Measurements from ENCODE around the gene LGI1.

Gene LGI1

DNA sequence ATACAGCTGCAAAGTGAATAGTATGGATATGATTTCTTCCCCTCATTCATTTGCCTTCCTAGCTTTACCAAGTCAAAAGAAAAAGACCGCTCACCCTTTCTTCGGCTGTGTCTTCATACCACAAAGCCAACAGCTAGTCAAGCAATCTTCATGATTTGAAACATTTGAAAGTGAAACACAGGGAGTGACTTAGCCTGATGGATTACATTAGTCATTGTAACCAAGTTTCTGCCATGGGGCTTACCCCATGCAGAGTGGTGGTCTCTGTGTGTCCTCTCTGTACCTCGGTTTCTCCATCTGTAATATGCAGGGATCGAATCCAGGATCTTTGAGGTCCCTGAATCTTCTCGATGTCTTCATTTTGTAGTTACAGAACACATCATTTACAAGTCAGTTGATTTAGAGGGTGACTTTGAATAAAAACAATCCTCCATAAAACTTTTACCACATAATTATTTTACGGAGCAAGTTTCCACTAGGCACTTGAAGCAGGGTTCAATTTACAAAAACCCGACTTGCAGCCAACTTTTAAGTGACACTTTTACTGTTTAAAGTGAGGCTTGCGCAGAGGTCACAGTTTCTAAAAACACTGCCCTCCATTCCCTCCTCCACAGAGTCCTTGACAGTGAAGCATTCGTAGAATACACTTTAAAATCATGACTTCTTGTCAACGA lies 2.2 kb upstream of the LGI1 start:
- DNase-seq (ENCODE audit: low read depth): no peak

DNA sequence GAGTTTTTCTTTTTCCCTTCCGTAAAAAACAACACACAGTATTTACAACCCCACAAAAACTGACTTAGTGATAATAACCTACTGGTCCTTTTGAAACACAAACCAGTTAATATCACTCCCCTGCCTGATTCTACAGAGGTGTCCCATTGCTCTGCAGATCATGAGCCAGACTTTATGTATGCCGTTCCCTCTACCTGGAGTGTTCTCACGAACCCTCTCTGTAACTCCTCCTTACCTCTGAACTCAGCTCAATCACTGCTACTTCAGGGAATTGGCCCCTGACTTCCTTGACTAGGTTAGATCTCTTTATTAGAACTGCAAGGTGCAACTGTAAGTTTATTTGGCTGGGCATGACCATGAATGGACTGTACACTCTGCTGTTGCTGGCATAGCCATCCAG lies 1.6 kb upstream of the LGI1 start:
- no peak for DNase-seq (ENCODE audit: low read depth)

DNA sequence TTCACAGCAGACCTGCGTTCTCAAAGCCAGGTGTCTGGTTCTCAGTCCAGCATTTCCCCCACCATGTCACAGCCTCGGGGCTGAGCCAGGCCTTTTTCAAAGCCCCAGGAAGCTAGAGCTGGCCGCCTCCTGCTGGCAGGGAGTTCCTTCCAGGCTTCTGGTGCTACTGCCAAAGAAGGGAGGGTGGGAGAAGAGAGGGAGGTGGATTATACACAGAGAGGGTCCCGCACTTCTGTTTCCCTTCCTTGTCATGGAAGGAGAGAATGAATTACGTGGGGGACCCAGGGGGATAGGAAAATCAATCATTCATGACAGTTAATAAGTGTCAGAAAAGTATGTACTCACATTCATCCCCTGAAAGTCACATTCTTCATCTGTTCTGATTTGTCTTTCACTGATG lies 600 bp upstream of the LGI1 start:
- DNase-seq (ENCODE audit: low read depth): no peak

DNA sequence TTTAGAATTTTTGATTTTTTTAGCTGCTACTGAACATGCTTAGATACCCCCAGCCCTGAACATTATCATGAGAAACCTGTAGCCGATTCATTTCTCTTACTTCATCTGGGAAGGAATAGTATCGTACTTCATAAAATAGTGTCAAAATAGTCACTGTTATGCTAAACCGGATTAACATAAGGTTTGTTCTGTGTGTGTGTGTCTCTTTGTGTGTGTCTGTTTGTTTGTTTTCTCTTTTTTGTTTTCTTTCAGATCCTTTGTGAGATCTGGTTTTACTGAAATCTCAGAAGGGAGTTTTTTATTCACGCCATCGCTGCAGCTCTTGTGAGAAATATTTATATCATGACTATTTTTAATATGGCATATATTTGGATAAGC lies 761 bp downstream of the LGI1 start:
- no peak for DNase-seq (ENCODE audit: low read depth)

DNA sequence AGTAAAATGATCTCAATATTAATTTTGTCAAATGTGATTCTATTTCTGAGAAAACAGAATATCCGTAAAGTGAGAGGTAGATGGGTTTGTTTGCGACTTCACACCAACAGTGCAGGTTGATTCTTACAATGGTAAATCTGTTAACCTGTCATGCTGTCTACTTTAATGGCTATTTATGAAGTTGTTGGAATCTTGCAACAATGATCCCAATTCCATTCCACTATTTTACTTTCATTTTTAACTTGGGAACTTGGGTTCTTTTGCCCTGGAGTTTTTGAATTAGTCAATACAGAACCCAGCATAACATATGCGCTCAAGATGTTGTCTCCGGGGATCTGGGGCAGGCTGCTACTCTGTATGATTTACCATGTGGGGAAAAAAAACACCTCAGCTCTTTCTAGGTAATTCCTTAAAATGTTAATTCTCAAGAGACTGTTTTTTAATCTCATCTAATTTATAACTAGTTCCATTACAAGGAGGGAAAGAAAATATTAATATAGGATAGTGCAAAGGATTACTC lies 1.2 kb downstream of the LGI1 start:
- no peak for DNase-seq (ENCODE audit: low read depth)

DNA sequence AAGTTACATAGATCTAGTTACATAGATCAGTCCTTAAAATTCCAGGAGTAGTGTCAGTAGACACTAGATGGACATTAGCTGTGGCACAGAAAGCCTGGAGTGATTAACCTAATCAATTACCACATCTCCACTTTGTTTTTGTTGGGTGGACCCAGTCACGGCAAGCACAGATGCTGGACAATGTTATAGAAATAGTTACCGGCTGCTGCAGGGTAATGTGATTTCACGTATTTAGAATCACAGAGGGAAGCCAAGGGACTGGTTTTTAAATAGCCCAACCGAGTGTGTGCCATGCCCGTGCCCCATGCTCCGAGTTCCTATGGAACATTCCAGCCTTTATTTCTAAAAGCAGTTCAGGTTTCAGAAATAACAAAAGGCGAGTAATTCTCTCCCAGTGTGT lies 2.8 kb downstream of the LGI1 start:
- no peak for DNase-seq (ENCODE audit: low read depth)

DNA sequence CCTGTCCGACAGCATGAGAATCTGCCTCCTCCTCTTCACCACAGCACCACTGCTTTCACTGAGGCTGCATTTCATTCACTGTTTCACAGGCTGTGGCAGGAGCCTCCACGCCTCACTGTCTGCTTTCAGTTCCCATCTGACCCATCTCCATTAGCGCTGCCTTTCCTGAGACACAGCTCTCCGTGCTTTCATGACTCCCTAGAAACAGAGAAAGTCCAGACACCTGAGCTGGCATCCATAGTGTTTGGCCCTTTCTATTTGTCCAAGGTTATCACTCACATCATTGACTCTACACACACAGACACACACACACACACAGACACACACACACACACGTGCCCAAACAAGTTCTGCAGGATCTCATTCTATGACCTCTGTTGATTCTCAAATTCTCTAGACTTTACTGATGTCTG lies 5.2 kb downstream of the LGI1 start:
- no peak for DNase-seq (ENCODE audit: low read depth)

DNA sequence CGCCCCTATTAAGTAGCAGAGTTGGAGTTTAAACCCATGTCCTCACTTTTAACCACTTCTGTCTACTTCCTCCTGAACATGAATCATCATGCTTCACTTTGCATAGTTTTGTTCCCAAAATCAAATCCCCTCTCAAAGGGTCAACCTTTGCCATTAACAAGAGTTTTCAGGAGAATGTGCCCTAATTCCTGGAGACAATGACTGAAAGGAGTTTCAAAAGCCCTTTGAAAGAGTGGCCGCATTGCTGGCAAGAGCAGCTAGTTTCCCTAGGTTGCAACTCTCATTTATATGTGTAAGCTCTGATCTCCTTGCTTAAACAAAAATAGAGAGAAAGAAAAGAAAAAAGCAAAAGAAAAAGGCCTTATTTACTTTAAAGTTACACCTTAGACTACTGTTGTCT lies 9.2 kb downstream of the LGI1 start:
- no peak for DNase-seq (ENCODE audit: low read depth)

DNA sequence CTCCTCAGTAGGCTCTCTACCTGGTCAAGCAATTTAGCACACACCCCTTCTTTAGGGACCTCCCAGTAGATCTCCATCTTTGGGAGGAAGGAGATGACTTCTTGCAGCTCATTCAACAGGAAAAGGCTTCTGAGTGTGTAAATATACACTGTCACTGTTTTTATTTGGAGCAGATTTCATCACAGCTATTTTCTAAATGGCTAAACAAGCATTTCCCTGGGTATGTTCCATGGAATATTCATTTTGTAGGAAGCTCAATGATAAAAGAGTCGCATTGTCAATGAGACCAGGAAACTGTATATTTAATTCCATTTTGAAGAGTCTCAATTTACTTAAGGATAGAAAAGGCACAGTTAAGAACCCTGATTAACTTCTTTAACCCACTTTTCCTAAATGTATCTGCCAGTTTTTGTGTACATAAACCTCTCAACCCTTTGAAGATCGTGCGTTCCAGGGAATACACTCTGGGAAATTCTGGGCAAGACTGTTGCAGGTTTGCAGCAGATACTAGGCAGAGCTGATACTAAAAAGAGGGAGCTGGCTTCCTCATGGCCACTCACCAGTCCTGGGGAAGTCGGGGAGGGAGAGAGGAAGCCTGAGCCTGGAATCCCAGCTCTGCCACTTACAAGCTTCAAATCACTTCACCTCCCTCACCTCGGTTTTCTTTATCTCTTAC lies 10.1 kb downstream of the LGI1 start:
- no peak for DNase-seq (ENCODE audit: low read depth)

DNA sequence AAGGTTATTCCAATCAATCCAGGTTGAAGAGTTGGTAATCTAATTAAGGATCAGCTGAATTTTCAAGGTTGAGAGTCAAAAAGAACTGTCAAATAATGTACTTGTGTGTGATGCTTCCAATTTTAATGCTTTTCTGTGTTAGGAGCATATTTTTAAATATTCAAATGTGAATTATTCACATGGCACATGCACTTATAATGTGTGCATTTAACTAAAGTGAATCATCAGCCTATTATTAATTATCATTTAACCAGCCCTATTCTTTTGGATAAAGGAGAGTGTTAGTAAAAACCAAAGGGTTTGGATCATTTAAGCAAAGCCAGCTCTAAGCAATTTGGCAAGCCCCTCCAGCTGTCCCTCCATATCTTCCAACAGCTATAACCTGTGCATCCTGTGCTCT lies 11.2 kb downstream of the LGI1 start:
- no peak for DNase-seq (ENCODE audit: low read depth)

DNA sequence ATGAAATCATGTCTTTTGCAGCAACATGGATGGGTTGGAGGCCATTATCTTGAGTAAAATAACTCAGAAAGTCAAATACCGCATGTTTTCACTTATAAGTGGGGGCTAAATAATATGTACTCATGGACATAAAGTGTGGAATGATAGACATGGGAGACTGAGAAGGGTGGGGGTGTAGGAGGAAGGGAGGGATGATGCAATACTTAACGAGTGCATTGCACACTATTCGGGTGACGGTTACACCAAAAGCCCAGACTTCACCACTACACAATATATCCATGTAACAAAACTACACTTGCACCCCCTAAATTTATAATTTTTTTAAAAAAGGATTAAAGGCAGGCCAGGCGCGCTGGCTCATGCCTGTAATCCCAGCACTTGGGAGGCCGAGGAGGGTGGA lies 13.6 kb downstream of the LGI1 start:
- no peak for DNase-seq (ENCODE audit: low read depth)

DNA sequence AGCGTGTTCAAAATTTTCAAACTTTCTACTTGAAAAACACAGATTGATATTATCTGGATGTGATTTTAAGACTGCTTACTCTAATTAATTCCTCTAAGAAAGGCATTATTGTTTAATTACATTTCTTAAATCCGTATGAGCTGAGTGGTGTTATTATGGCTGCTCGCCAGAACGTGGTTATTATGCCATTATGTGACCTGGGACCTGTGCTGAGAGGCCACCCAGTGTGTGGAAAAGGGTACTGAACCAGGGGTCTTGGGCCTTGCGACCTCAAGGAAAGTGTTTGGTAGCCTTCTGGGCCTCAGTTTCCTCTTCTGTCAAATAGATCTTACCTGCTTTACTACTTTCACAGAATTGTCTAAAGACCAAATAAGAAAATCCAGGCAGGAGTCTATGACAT lies 15.4 kb downstream of the LGI1 start:
- no peak for DNase-seq (ENCODE audit: low read depth)

DNA sequence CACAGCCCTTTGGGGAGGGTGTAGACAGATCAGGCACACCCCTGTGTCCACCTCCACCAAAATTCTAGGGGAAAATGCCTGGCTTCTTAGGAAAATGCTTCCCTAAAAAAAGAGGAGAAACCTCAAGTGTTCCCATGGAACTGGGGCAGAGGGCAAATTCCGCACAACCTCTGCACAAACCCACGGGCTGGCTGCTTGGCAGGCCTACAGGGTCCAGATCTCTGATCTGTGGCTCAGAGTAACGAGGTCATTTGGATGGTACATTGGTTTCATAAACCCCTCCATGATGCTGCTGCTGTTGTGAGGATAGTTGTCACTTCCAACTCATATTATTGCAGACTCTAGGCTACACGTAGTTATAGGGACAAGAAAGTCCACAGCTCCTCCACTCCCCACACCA lies 16.0 kb downstream of the LGI1 start:
- no peak for DNase-seq (ENCODE audit: low read depth)

DNA sequence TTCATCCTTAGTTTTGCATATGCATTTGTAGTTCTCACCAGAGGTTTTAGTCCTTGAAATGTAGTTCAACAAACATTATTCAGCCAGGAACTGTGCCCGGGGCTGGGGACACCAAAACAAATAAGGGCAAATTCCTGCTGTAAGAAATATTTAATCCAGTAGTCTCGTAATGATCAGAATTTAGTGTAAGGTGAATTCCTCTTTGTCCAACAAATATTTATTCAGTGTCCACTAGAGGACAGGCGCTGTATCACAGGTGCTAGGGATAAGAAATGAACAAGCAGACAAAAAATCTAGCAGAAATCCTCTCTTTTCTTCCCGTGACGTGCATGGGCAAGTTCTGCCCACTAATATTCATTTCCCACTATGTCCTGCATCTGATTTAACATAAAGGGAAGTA lies 17.6 kb downstream of the LGI1 start:
- DNase-seq (ENCODE audit: low read depth): no peak

DNA sequence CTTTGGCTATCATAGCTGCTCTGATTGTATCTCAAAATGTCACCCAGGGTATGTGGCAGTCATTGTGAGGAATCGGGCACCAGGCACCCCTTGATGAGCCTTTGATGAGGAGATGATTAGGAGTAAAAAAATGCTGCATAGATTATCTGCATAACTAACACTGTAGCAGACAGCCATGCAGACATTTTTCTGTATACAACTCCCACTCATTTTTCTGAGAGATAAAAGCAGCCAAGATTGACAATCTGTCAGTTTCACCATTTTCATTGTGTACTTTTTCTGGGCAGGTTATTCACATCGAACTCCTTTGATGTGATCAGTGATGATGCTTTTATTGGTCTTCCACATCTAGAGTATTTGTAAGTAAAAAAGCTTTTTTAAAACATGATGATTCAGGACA lies 19.4 kb downstream of the LGI1 start:
- DNase-seq (ENCODE audit: low read depth): no peak

DNA sequence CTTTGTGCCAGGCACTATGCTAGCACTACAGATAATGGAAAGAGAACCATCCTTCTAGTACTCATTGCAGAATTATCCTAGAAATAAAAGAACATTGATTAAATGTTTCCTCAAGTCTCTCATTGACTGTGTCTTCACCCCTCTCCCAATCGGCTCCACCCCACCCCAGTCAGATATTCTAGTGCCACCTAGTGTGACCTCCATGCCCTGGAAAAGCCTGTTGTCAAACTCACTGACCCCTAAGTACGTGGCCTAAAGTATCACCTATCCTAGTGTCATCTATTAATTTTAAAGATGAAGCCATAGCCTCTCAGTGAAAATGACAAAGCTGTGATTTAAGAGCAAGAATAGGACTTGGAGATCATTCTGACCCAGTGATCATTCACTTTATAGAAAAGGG lies 26.3 kb downstream of the LGI1 start:
- DNase-seq (ENCODE audit: low read depth): no peak

DNA sequence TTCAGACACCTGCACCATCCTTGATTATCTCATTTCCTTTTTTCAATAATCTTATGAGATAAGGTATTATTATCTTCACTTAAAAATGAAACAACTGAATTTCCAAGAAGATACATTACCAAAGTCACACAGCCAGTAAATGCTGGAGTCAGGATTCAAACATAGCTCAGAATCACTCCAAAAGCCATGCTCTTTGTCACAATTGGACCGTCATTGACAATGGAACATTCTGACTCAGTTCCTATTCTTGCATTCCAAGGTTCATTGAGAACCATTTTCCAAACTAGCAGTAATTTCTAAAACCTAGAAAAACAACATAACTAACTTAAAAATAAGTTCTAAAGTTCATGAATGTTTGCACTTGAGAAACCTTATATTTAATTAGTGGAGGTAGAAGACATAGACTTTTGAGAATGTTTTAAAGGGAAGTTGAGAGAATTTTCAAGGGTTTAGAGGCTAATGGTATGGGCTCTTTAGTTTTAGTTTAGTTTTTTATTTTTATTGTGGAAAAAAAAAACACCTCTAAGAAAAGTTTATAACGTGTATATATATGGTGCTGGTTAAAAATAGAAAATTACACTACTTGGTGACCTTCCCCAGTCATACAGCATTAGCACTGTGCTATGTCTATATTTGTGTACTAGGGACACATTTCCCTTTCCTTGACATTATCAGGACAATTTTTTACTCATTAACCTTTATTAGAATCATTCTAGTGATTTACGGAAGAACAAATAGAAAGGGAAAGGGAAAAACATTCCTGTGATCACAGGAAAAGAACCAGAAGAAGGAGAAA lies 30.9 kb downstream of the LGI1 start:
- DNase-seq (ENCODE audit: low read depth): no peak

DNA sequence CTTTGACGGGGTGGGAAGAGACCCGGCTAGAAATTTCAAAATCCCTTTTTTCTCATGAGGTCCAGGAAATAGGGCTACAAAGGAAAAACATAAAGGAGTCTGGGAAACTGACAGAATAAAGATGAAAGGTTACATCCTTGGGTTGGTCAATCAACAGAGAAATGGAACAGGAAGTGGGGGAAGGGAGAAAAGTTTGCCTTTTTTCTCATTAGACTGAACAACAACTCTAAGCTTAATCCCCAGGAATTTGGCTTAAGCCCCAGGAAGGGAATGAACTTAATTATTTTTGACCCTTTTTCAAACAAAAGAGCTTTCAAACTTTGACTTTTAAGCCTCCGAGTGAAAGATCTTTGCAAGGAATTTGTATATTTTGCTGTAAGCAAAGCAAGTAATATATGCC lies 32.7 kb downstream of the LGI1 start:
- DNase-seq (ENCODE audit: low read depth): no peak

DNA sequence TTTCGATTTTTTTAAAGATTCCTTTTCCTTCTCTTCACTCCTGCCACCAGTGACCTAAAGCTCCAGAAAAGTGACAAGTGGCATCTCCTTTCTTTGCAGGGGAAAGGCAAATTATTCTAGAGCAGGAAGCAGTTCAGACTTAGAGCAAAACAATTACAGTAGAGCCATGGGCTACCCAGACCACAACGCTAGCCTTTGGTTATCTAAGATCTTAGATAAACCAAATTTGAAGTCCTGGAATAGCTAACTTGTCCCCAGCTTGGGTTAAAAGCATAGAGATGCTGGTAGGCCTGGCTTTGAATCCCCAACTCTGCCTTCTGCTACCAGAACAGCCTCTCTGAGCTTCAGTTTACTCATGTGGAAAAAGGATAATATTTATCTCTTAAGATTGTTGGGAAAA lies 38.4 kb downstream of the LGI1 start:
- DNase-seq (ENCODE audit: low read depth): no peak

DNA sequence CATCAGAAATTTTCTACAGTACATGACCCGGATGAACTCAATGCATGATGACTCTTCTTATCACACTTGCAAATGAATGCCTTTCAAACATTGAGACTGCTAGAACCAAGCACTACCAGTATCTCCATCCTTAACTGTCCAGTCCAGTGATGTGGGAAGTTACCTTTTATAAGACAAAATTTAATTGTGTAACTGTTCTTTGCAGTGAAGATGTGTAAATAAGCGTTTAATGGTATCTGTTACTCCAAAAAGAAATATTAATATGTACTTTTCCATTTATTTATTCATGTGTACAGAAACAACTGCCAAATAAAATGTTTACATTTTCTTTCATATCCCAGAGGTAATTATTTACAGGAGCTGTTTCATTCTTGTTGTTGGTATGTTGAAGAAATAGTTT lies 40.1 kb downstream of the LGI1 start:
- no peak for DNase-seq (ENCODE audit: low read depth)

DNA sequence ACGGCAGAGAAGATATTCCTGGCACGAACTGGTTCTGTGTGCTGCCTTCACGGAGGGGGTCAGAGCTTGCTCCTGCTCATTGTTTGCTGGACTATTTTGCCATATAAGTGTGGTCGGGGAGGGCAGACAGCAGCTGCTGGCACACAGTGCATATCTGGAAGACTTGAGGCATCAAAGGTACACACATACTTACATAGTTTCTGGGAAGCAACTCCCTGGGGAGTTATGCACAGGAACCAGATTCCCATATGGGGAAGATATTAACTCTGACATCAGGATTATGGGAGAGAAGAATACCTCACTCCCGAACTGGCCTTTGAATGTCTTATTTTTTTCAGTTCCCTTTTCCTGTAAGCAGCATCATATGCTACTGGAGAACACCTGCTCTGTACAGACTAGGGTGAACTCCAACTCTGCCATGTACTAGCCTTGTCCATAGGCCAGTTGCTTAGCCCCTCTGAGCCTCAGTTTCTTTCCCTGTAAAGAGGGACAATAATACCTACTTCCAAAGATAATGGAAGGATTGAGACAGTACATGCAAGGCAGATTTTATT lies 41.5 kb downstream of the LGI1 start:
- DNase-seq (ENCODE audit: low read depth): no peak

DNA sequence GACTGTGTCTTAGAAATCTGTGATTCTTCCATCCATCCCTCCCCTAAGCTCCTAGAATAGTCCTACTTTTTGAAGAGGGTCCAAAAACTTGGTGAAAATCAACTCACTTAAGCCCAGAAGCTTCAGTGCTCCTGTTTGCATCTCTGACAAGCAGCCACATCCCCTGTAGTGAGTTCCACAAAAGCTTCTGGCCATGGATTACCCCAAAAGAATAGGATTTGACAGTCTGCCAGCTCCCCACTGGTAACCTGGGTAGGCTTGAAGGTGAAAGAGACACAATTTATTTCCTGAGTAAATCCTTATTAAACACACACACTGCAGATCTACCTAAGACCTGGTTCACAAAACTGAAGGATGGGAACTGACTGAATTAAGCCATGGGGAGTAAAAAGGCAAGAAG lies 46.5 kb downstream of the LGI1 start:
- no peak for DNase-seq (ENCODE audit: low read depth)

DNA sequence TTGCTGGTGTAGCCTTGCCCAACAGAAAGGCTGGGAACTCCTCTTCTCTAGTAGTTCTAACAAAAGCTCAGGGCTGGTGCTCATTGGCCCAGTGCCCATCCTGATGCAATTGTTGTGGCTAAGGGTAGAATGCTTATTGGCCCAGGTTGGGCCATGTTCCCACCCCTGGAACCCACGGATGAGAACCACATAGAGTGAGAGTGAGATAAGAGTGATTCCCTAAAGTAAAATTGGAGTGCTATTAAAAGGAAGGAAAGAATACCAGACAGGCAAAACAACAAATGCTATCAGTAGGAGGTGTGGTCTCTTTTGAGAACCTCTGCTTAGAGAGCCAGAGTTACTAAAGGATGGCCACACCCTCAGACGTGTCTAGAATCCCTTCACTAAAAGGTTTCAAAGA lies 49.2 kb downstream of the LGI1 start:
- DNase-seq (ENCODE audit: low read depth): no peak
